Osteoblast (primary cell): Measurements from ENCODE around the gene CNN2. TPM values are rescaled to one million over a fixed set of nuclear protein-coding genes. Genes with fewer than 3 reads are reported as not detected.

Experiments
- DNase-seq: peaks from one replicate; pipeline ENCODE4 v3.0.0; 2011; ENCODE audit warnings: low spot score, mixed read lengths; ENCODE audit not compliant: insufficient read length; ENCODE audit errors: missing footprints
- H2AFZ ChIP-seq: 2 replicates; pipeline ENCODE4 v1.6.0; 2011; ENCODE audit warnings: mild to moderate bottlenecking, low read length
- H3K27ac ChIP-seq: 2 replicates; pipeline ENCODE4 v1.5.1; 2011; ENCODE audit warnings: mild to moderate bottlenecking, low read depth, low read length, moderate library complexity
- H3K27me3 ChIP-seq: 2 replicates; pipeline ENCODE4 v1.6.0; 2012; ENCODE audit warnings: mild to moderate bottlenecking, control low read depth, inconsistent platforms, low read length, moderate library complexity; ENCODE audit not compliant: insufficient read depth
- H3K36me3 ChIP-seq: 2 replicates; pipeline ENCODE4 v1.5.1; 2011; ENCODE audit warnings: mild to moderate bottlenecking, low read length, control low read depth, moderate library complexity; ENCODE audit not compliant: insufficient read depth
- H3K4me1 ChIP-seq: 2 replicates; pipeline ENCODE4 v1.5.1; 2011; ENCODE audit warnings: mild to moderate bottlenecking, low read length, control low read depth, moderate library complexity; ENCODE audit not compliant: insufficient read depth
- H3K4me2 ChIP-seq: 2 replicates; pipeline ENCODE4 v1.6.0; 2011; ENCODE audit warnings: mild to moderate bottlenecking, low read length; ENCODE audit not compliant: insufficient read depth
- H3K4me3 ChIP-seq: fragments of 200-600 bp; sonication (generic); 3 replicates; pipeline ENCODE4 v1.5.1; 2012; ENCODE audit warnings: mild to moderate bottlenecking, low read length, inconsistent platforms; ENCODE audit not compliant: insufficient read depth
- H3K79me2 ChIP-seq: 2 replicates; pipeline ENCODE4 v1.6.0; 2012; ENCODE audit warnings: mild to moderate bottlenecking, low read length, control low read depth, inconsistent platforms; ENCODE audit not compliant: insufficient read depth
- H3K9me3 ChIP-seq: 2 replicates; pipeline ENCODE4 v1.5.1; 2011; ENCODE audit warnings: low read depth, low read length, control low read depth
- H4K20me1 ChIP-seq: 2 replicates; pipeline ENCODE4 v1.6.0; 2012; ENCODE audit warnings: mild to moderate bottlenecking, low read length, control low read depth; ENCODE audit not compliant: insufficient read depth
- CTCF ChIP-seq: IDR thresholded peaks from 2 replicates; pipeline ENCODE4 v1.5.1; 2011; ENCODE audit warnings: mild to moderate bottlenecking, low read depth, low read length, moderate library complexity; ENCODE audit errors: extremely low read depth
- total RNA-seq: library from RNA; depleted of rRNA; stranded (reverse); fragments of >200 nt; gene quantifications from 2 replicates; pipeline ENCODE4 v1.2.3, GENCODE V29; 2012

CNN2 gene
- total RNA-seq, 1 donor: 594 TPM

GRCh38 chr19:1082165-1082927, 55.9 kb downstream of the CNN2 start:
- H3K36me3 ChIP-seq: no peaks in the 10 kb centered on the region
- H3K79me2 ChIP-seq: no peaks in the 10 kb centered on the region
- no peak overlapping the region for H3K27ac ChIP-seq
- H3K4me2 ChIP-seq: no peak overlapping the region
- H3K4me3 ChIP-seq: no peak overlapping the region
- no peaks in the 10 kb centered on the region for H3K4me1 ChIP-seq
- no peak overlapping the region for H2AFZ ChIP-seq
- H4K20me1 ChIP-seq: peaks cover 2% of the 10 kb centered on the region
- TF ChIP-seq CTCF: no peak
- no peaks in the 10 kb centered on the region for H3K27me3 ChIP-seq
- peak; percentile 94 for DNase-seq
- H3K9me3 ChIP-seq: no peaks in the 10 kb centered on the region

- Histone ChIP-seq H3K36me3 (no peaks in the 10 kb centered on the region), H3K27me3 (no peaks in the 10 kb centered on the region), H3K4me1 (no peaks in the 10 kb centered on the region), H4K20me1 (peaks cover 7% of the 10 kb centered on the region), H3K9me3 (no peaks in the 10 kb centered on the region), H3K4me3 (no peak overlapping the region), H2AFZ (no peak overlapping the region), H3K79me2 (no peaks in the 10 kb centered on the region), H3K4me2 (no peak overlapping the region), H3K27ac (no peak overlapping the region)
- TF ChIP-seq CTCF: no peak
- no peak for DNase-seq
These were observed 56.8 kb downstream of the CNN2 start for GRCh38 chr19:1082928-1083816.

GRCh38 chr19:1084024-1084868, 57.8 kb downstream of the CNN2 start:
- Histone ChIP-seq H3K4me3 (no peak overlapping the region), H3K27ac (no peak overlapping the region), H3K36me3 (peaks cover 3% of the 10 kb centered on the region), H3K4me2 (no peak overlapping the region), H3K9me3 (no peaks in the 10 kb centered on the region), H3K79me2 (no peaks in the 10 kb centered on the region), H2AFZ (no peak overlapping the region), H3K4me1 (no peaks in the 10 kb centered on the region), H3K27me3 (no peaks in the 10 kb centered on the region), H4K20me1 (peaks cover 9% of the 10 kb centered on the region)
- TF ChIP-seq CTCF: no peak
- no peak for DNase-seq
